Heart right ventricle (tissue), 16 donors: ENCODE measurements around the gene THSD7A. TPM values are rescaled to one million over a fixed set of nuclear protein-coding genes. Genes with fewer than 3 reads are reported as not detected.

Experiments used
- ATAC-seq, 8 donors: fragments of 200-7000 bp; cut with Tn5 transposase; one replicate each; pipeline ENCODE4 v1.9.1; 2020; ENCODE audit warnings: mild to moderate bottlenecking in 8 of 8, moderate library complexity in 8 of 8, moderate number of reproducible peaks in 1 of 8
- DNase-seq, 2 donors: peaks; one replicate each; pipeline ENCODE4 v3.0.0-alpha.2; 2020
- H3K27ac ChIP-seq, 10 donors: fragments of 200-600 bp; sonication (generic) in 2 of 10; one replicate each; pipeline versions ENCODE4 v1.5.0 to v1.8.0; 2020 to 2022; ENCODE audit warnings: mild to moderate bottlenecking in 3 of 10
- H3K27me3 ChIP-seq, 7 donors: fragments of 200-600 bp; one replicate each; pipeline ENCODE4 v1.8.0; 2021 to 2022; ENCODE audit warnings: mild to moderate bottlenecking in 2 of 7
- H3K36me3 ChIP-seq, 9 donors: fragments of 200-600 bp; sonication (generic) in 1 of 9; one replicate each; pipeline versions ENCODE4 v1.5.0 to v1.8.0; 2020 to 2022; ENCODE audit warnings: mild to moderate bottlenecking in 2 of 9
- H3K4me1 ChIP-seq, 9 donors: fragments of 200-600 bp; sonication (generic) in 1 of 9; one replicate each; pipeline versions ENCODE4 v1.5.0 to v1.8.0; 2020 to 2022; ENCODE audit warnings: mild to moderate bottlenecking in 4 of 9
- H3K4me3 ChIP-seq, 10 donors: fragments of 200-600 bp; sonication (generic) in 2 of 10; one replicate each; pipeline versions ENCODE4 v1.5.0 to v1.8.0; 2020 to 2022; ENCODE audit warnings: mild to moderate bottlenecking in 7 of 10, moderate library complexity in 2 of 10
- H3K9me3 ChIP-seq, 11 donors: fragments of 200-600 bp in 10 of 11; sonication (generic) in 2 of 11; one replicate each; pipeline versions ENCODE4 v1.5.0 to v1.8.0; 2013 to 2022; ENCODE audit warnings: mild to moderate bottlenecking in 2 of 11, control low read depth in 1 of 11, moderate library complexity in 1 of 11
- CTCF ChIP-seq, 9 donors: fragments of 200-600 bp; sonication (generic) in 2 of 9; IDR thresholded peaks; one replicate each; pipeline versions ENCODE4 v1.5.0 to v1.8.0; 2021 to 2022; ENCODE audit warnings: antibody characterized with exemption in 9 of 9, mild to moderate bottlenecking in 5 of 9, moderate library complexity in 1 of 9
- WGBS, 2 donors: extraction: QIAGEN DNeasy Blood & Tissue Kit; methylation state at CpG; one replicate each; pipeline ENCODE4 v1.1.7; 2013; ENCODE audit warnings: inconsistent platforms in 1 of 2; 5-methylcytosine and 5-hydroxymethylcytosine counted together
- intact Hi-C, 10 donors: fragments of 100-400 bp; cut with DNase I; formaldehyde crosslinking; loops; one replicate each; pipeline versions ENCODE4 v1.11.1 to v1.14.2; 2022
- polyA plus RNA-seq, 2 donors: library from polyadenylated mRNA; stranded (reverse); fragments of 200-250 nt; gene quantifications; one replicate each; pipeline ENCODE4 v1.2.3, GENCODE V29; 2013
- total RNA-seq, 10 donors: library from RNA; stranded (reverse); fragmentation: NEBNext Ultra II Directional in 3 of 10; extraction: Animal tissue kit (Norgen Biotek cat#: 25700) in 3 of 10; gene quantifications; one replicate each; pipeline versions ENCODE4 v1.2.1 to v1.2.4, GENCODE V29; 2021 to 2023
- donor health status: Arrhythmogenic right ventricular cardiomyopathy.
- donor health status: ischemic (EF 13 %, LVEDD 7.1; RV severe dilation, severe dysfunction).
- donor health status: healthy with polysubstance abuse.
- donor health status: DM: no; HTN: yes; CAD: no.
- donor health status: DM: no; HTN: no; CAD: no.
- donor health status: ischemic (EF 25% LVEDD 6.9; RV normal size, moderate dysfunction).
- donor health status: ischemic (EF 25% LVEDD 5.7; RV mildly dilated, moderate dysfunction).
- donor health status: healthy.
- donor health status: DM: yes; HTN: yes; CAD: no.
- donor health status: Ischemic cardiomyopathy.
- donor health status: ischemic (EF 35%, LVEDD 5.7; RV mildly dilated, moderate dysfunction).
- donor health status: nonischemic (EF 11% LVEDD 7.7; RV severe dilation, severe dysfunction).
- donor health status: DM: yes; HTN: yes; CAD: no.
- donor health status: PGD.
- donor health status: ischemic (EF 29% LVEDD 5.4; RV normal size, mild dysfunction).
- donor health status: nonischemic (EF 23%, LVEDD 6.1; RV moderate dilation, normal function).

Gene THSD7A
- total and polyA plus RNA-seq, 12 donors: 0.22 to 3.4 (median 1.2) TPM

GRCh38 chr7:11413901-11414300 lies 418.1 kb downstream of the THSD7A start:
- intact Hi-C loops: no loop called here
- H3K27ac ChIP-seq: no peak overlapping the region
- no peak for ATAC-seq
- H3K27me3 ChIP-seq: no peaks in the 10 kb centered on the region
- peaks cover 0 to 16% (median 0%) of the 10 kb centered on the region in 11 donors for H3K9me3 ChIP-seq
- no peak overlapping the region for H3K4me3 ChIP-seq
- DNase-seq: no peak
- H3K36me3 ChIP-seq: peaks cover 0 to 10% (median 0%) of the 10 kb centered on the region in 9 donors
- TF ChIP-seq CTCF (IDR thresholded peaks at IDR 0.05): no peak
- no peaks in the 10 kb centered on the region for H3K4me1 ChIP-seq

- 91 to 92% methylated on average over 2 of the region's 2 CpGs for WGBS, 2 donors
- ATAC-seq (no peak), DNase-seq (no peak)
- Histone ChIP-seq H3K36me3 (peaks cover 0 to 11% (median 0%) of the 10 kb centered on the region in 9 donors), H3K27ac (no peak overlapping the region), H3K27me3 (no peaks in the 10 kb centered on the region), H3K4me1 (no peaks in the 10 kb centered on the region), H3K4me3 (no peak overlapping the region), H3K9me3 (peaks cover 0 to 16% (median 0%) of the 10 kb centered on the region in 11 donors)
- intact Hi-C loops: no loop called here
- no peak for TF ChIP-seq CTCF (IDR thresholded peaks at IDR 0.05)
Observed at GRCh38 chr7:11412036-11412435, 420.0 kb downstream of the THSD7A start.

GRCh38 chr7:11410656-11411644 lies 421.0 kb downstream of the THSD7A start:
- no peak for TF ChIP-seq CTCF (IDR thresholded peaks at IDR 0.05)
- Histone ChIP-seq H3K4me1 (no peaks in the 10 kb centered on the region), H3K9me3 (peaks cover 0 to 16% (median 0%) of the 10 kb centered on the region in 11 donors), H3K27me3 (no peaks in the 10 kb centered on the region), H3K27ac (no peak overlapping the region), H3K36me3 (peaks cover 0 to 21% (median 0%) of the 10 kb centered on the region in 9 donors), H3K4me3 (no peak overlapping the region)
- 88 to 90% methylated on average over 8 of the region's 8 CpGs for WGBS, 2 donors
- DNase-seq: no peak
- no peak for ATAC-seq
- intact Hi-C loops: no loop called here

- Histone ChIP-seq H3K9me3 (peaks cover 0 to 9% (median 0%) of the 10 kb centered on the region in 11 donors), H3K27ac (no peak overlapping the region), H3K4me1 (no peaks in the 10 kb centered on the region), H3K36me3 (peaks cover 0 to 24% (median 0%) of the 10 kb centered on the region in 9 donors), H3K27me3 (no peaks in the 10 kb centered on the region), H3K4me3 (no peak overlapping the region)
- ATAC-seq: no peak
- 81 to 96% methylated on average over 1 of the region's 1 CpG for WGBS, 2 donors
- intact Hi-C loops: no loop called here
- no peak for TF ChIP-seq CTCF (IDR thresholded peaks at IDR 0.05)
- no peak for DNase-seq
Observed at GRCh38 chr7:11404355-11404754, 427.6 kb downstream of the THSD7A start.
